HepG2 (cell line): ENCODE measurements around the gene CHADL. TPM values are rescaled to one million over a fixed set of nuclear protein-coding genes. Genes with fewer than 3 reads are reported as not detected.

Experiments
- CREB3 ChIP-seq: sonication (generic); formaldehyde crosslinking; IDR thresholded peaks from 2 replicates; pipeline ENCODE4 v1.5.0; 2020; ENCODE audit warnings: missing genetic modification reagents
- FOXO4 ChIP-seq: sonication (generic); formaldehyde crosslinking; conservative IDR thresholded peaks from 2 replicates; pipeline ENCODE4 v1.8.1; 2023; ENCODE audit warnings: missing genetic modification reagents
- HDAC1 ChIP-seq: sonication (generic); formaldehyde crosslinking; IDR thresholded peaks from 2 replicates; pipeline ENCODE4 v1.5.1; 2020; ENCODE audit warnings: mild to moderate bottlenecking, missing genetic modification reagents
- PHF21A ChIP-seq: sonication (generic); formaldehyde crosslinking; IDR thresholded peaks from 2 replicates; pipeline ENCODE4 v1.5.0; 2020; ENCODE audit warnings: mild to moderate bottlenecking, missing genetic modification reagents
- PLSCR1 ChIP-seq: sonication (generic); formaldehyde crosslinking; IDR thresholded peaks from 2 replicates; pipeline ENCODE4 v1.5.0; 2020; ENCODE audit warnings: missing genetic modification reagents, mild to moderate bottlenecking, borderline replicate concordance
- POLR2AphosphoS2 ChIP-seq: IDR thresholded peaks from 2 replicates; pipeline ENCODE4 v1.6.1; 2011; ENCODE audit warnings: low read depth, low read length, improper control_type of control experiment
- RBM39 ChIP-seq: fragments of 200-400 bp; formaldehyde crosslinking; IDR thresholded peaks from one replicate; pipeline ENCODE4 v1.6.1; 2018; ENCODE audit warnings: antibody characterized with exemption, mild to moderate bottlenecking, low read depth, low read length; ENCODE audit not compliant: poor library complexity, severe bottlenecking
- SETDB1 ChIP-seq: sonication (generic); formaldehyde crosslinking; IDR thresholded peaks from 2 replicates; pipeline ENCODE4 v1.5.1; 2020; ENCODE audit warnings: missing genetic modification reagents, mild to moderate bottlenecking, borderline replicate concordance
- TAF1 ChIP-seq: sonication (generic); formaldehyde crosslinking; IDR thresholded peaks from 2 replicates; pipeline ENCODE4 v1.4.0; 2020; ENCODE audit warnings: missing genetic modification reagents
- TRAFD1 ChIP-seq: sonication (generic); formaldehyde crosslinking; IDR thresholded peaks from 2 replicates; pipeline ENCODE4 v1.5.1; 2020; ENCODE audit warnings: missing genetic modification reagents, mild to moderate bottlenecking, borderline replicate concordance
- YY1 ChIP-seq: IDR thresholded peaks from 2 replicates; pipeline ENCODE4 v1.6.1; 2011; ENCODE audit warnings: low read length, low read depth, moderate library complexity, mild to moderate bottlenecking; ENCODE audit not compliant: insufficient read depth, insufficient replicate concordance
- ZFP36L2 ChIP-seq: sonication (generic); formaldehyde crosslinking; IDR thresholded peaks from 2 replicates; pipeline ENCODE4 v1.4.0; 2020; ENCODE audit warnings: missing genetic modification reagents
- ZNF136 ChIP-seq: sonication (generic); formaldehyde crosslinking; IDR thresholded peaks from 2 replicates; pipeline ENCODE4 v1.8.1; 2022; ENCODE audit warnings: low read depth, mild to moderate bottlenecking, moderate library complexity, missing genetic modification reagents
- ZNF230 ChIP-seq: sonication (generic); formaldehyde crosslinking; IDR thresholded peaks from 2 replicates; pipeline ENCODE4 v1.4.0; 2020; ENCODE audit warnings: mild to moderate bottlenecking, missing genetic modification reagents
- ZNF546 ChIP-seq: sonication (generic); formaldehyde crosslinking; conservative IDR thresholded peaks from 2 replicates; pipeline ENCODE4 v1.8.1; 2023; ENCODE audit warnings: mild to moderate bottlenecking, missing genetic modification reagents
- ZNF614 ChIP-seq: IDR thresholded peaks from 2 replicates; pipeline ENCODE4 v1.6.1; 2018; ENCODE audit warnings: missing biosample characterization, missing genetic modification reagents, inconsistent platforms, borderline replicate concordance
- ZSCAN20 ChIP-seq: sonication (generic); formaldehyde crosslinking; IDR thresholded peaks from 2 replicates; pipeline ENCODE4 v1.4.0; 2020; ENCODE audit warnings: missing genetic modification reagents, mild to moderate bottlenecking, borderline replicate concordance
- polyA plus RNA-seq, 8 experiments: library from polyadenylated mRNA; depleted of rRNA in 3 of 8; stranded (reverse) in 7 of 8; unstranded in 1 of 8; fragments of >200 nt; fragmentation: Illumina TruSeq in 4 of 8; extraction: Trizol in 4 of 8; gene quantifications; 2 replicates each; pipeline versions ENCODE4 v1.2.1 to v1.2.3, GENCODE V29; 2011 to 2016; ENCODE audit warnings: low read depth in 4 of 8, missing spikeins in 1 of 8, mixed read lengths in 1 of 8; ENCODE audit not compliant: insufficient read depth in 1 of 8
- total RNA-seq, 5 experiments: library from RNA; depleted of rRNA; stranded (reverse); fragments of >200 nt; fragmentation: Illumina TruSeq; extraction: Trizol; gene quantifications; 2 replicates each; pipeline ENCODE4 v1.2.3, GENCODE V29; 2016; ENCODE audit warnings: low read depth in 1 of 5

CHADL gene
- total and polyA plus RNA-seq, 2 of the 13 experiments (the other 11 are each of a cell fraction or from before 2014, with no cell fraction given): 2.8 to 8.1 TPM

- TF ChIP-seq POLR2AphosphoS2: no peak
- TF ChIP-seq ZNF136 (CRISPR knock-in tag): peak; percentile 80; the same call in 1 of the 2 replicates
- TF ChIP-seq ZNF230: no peak
- TF ChIP-seq ZFP36L2: no peak
- TF ChIP-seq CREB3 (CRISPR knock-in tag): no peak
- no peak for TF ChIP-seq YY1
- TF ChIP-seq ZNF614 (CRISPR knock-in tag): peak; percentile 69; the same call in 1 of the 2 replicates
- TF ChIP-seq ZSCAN20 (CRISPR knock-in tag): no peak
- TF ChIP-seq TAF1 (CRISPR knock-in tag): peak; percentile 7; the same call in 1 of the 2 replicates
- TF ChIP-seq SETDB1: no peak
- TF ChIP-seq HDAC1 (CRISPR knock-in tag): no peak
- no peak for TF ChIP-seq RBM39
- peak; percentile 11; the same call in 1 of the 2 replicates for TF ChIP-seq TRAFD1
- TF ChIP-seq PLSCR1 (CRISPR knock-in tag): no peak
- peak; percentile 5; the same call in 1 of the 2 replicates for TF ChIP-seq PHF21A (CRISPR knock-in tag)
- no peak for TF ChIP-seq ZNF546 (CRISPR knock-in tag)
- no peak for TF ChIP-seq FOXO4 (CRISPR knock-in tag)
Measured at GRCh38 chr22:41286639-41287091, 45.9 kb upstream of the CHADL start (continued).
